K562 (cell line): ENCODE data around the gene ROMO1. TPM values are rescaled to one million over a fixed set of nuclear protein-coding genes. Genes with fewer than 3 reads are reported as not detected.
A peak's percentile ranks its signal among the peaks of the same experiment; 100 is the strongest.

Experiments
- E2F3 ChIP-seq: fragments of 250-450 bp; sonication (Bioruptor Pico); IDR thresholded peaks from 2 replicates; pipeline ENCODE4 v1.4.0; 2020; ENCODE audit warnings: mild to moderate bottlenecking
- HDAC1 ChIP-seq, 2 experiments: fragments of 450-650 bp; IDR thresholded peaks; 2 replicates each; pipeline ENCODE4 v1.6.1; 2016 to 2017; ENCODE audit warnings: inconsistent platforms in 1 of 2, mild to moderate bottlenecking in 1 of 2, moderate library complexity in 1 of 2
- HIVEP1 ChIP-seq: fragments of 250-450 bp; sonication (Bioruptor Pico); IDR thresholded peaks from 2 replicates; pipeline ENCODE4 v1.4.0; 2020; ENCODE audit warnings: mild to moderate bottlenecking
- HMGN3 ChIP-seq: IDR thresholded peaks from 2 replicates; pipeline ENCODE4 v1.6.1; 2011; ENCODE audit warnings: borderline replicate concordance, low read depth, mild to moderate bottlenecking, mixed read lengths, low read length; ENCODE audit not compliant: insufficient read length; ENCODE audit errors: extremely low read depth
- HNRNPLL ChIP-seq: fragments of 200-400 bp; formaldehyde crosslinking; IDR thresholded peaks from 2 replicates; pipeline ENCODE4 v1.6.1; 2017; ENCODE audit warnings: low read length, low read depth, mild to moderate bottlenecking; ENCODE audit not compliant: poor library complexity, severe bottlenecking
- HOMEZ ChIP-seq: fragments of 250-450 bp; sonication (Bioruptor Pico); IDR thresholded peaks from 2 replicates; pipeline ENCODE4 v1.4.0; 2020; ENCODE audit warnings: mild to moderate bottlenecking, moderate library complexity
- KAT2B ChIP-seq: IDR thresholded peaks from one replicate; pipeline ENCODE4 v1.6.1; 2012; ENCODE audit warnings: low read depth, mild to moderate bottlenecking, control low read depth, inconsistent platforms, low read length, moderate library complexity
- NCOA1 ChIP-seq: fragments of 450-650 bp; IDR thresholded peaks from 2 replicates; pipeline ENCODE4 v1.6.1; 2016; ENCODE audit warnings: low read depth
- NFYB ChIP-seq: IDR thresholded peaks from 2 replicates; pipeline ENCODE4 v1.6.1; 2011; ENCODE audit warnings: mild to moderate bottlenecking, moderate library complexity; ENCODE audit not compliant: insufficient read length; ENCODE audit errors: extremely low read depth
- PHB2 ChIP-seq: fragments of 450-650 bp; IDR thresholded peaks from 2 replicates; pipeline ENCODE4 v1.6.1; 2017; ENCODE audit warnings: low read depth
- POLR2G ChIP-seq: fragments of 200-400 bp; formaldehyde crosslinking; IDR thresholded peaks from 2 replicates; pipeline ENCODE4 v1.6.1; 2017; ENCODE audit warnings: low read depth, mild to moderate bottlenecking, antibody characterized with exemption, low read length, moderate library complexity
- RAD21 ChIP-seq, 2 experiments: fragments of 250-450 bp in 1 of 2; fragments of 450-650 bp in 1 of 2; sonication (Bioruptor Pico) in 1 of 2; formaldehyde crosslinking in 1 of 2; IDR thresholded peaks in 1 of 2; conservative IDR thresholded peaks in 1 of 2; 2 replicates each; pipeline versions ENCODE4 v1.4.0 to v1.8.0; 2020 to 2022; ENCODE audit warnings: mild to moderate bottlenecking in 2 of 2, moderate library complexity in 1 of 2
- RNF2 ChIP-seq: sonication (generic); IDR thresholded peaks from 2 replicates; pipeline ENCODE4 v1.6.1; 2016
- SAFB2 ChIP-seq: fragments of 200-400 bp; formaldehyde crosslinking; IDR thresholded peaks from 2 replicates; pipeline ENCODE4 v1.6.1; 2018; ENCODE audit warnings: borderline replicate concordance, low read length, low read depth, moderate library complexity; ENCODE audit not compliant: severe bottlenecking
- SMARCC2 ChIP-seq: fragments of 450-650 bp; IDR thresholded peaks from 2 replicates; pipeline ENCODE4 v1.6.1; 2017; ENCODE audit warnings: antibody characterized with exemption, moderate library complexity, mild to moderate bottlenecking, low read depth
- STAG1 ChIP-seq: sonication (generic); formaldehyde crosslinking; IDR thresholded peaks from 2 replicates; pipeline ENCODE4 v1.5.0; 2020; ENCODE audit warnings: missing genetic modification reagents, borderline replicate concordance
- TAF9B ChIP-seq: fragments of 450-650 bp; IDR thresholded peaks from 2 replicates; pipeline ENCODE4 v1.6.1; 2018; ENCODE audit warnings: mild to moderate bottlenecking; ENCODE audit not compliant: partially characterized antibody
- ZNF134 ChIP-seq: fragments of 250-450 bp; sonication (Bioruptor Pico); conservative IDR thresholded peaks from 2 replicates; pipeline ENCODE4 v1.4.0; 2020
- ZNF143 ChIP-seq: sonication (generic); formaldehyde crosslinking; IDR thresholded peaks from 2 replicates; pipeline ENCODE4 v1.9.0; 2022; ENCODE audit warnings: mild to moderate bottlenecking, missing genetic modification reagents
- ZNF41 ChIP-seq: fragments of 250-450 bp; sonication (Bioruptor Pico); conservative IDR thresholded peaks from 2 replicates; pipeline ENCODE4 v1.4.0; 2020; ENCODE audit warnings: mild to moderate bottlenecking
- ZZZ3 ChIP-seq: fragments of 450-650 bp; IDR thresholded peaks from 2 replicates; pipeline ENCODE4 v1.6.1; 2016; ENCODE audit warnings: antibody characterized with exemption, mild to moderate bottlenecking, moderate library complexity
- polyA plus RNA-seq, 8 experiments: library from polyadenylated mRNA; depleted of rRNA in 4 of 8; stranded (reverse) in 5 of 8; unstranded in 3 of 8; fragments of >200 nt; fragmentation: Nextera tagmentation in 2 of 8; fragmentation: Illumina TruSeq in 1 of 8; extraction: Ambion mirVana in 2 of 8; extraction: Trizol in 1 of 8; gene quantifications; 2 replicates each; pipeline versions ENCODE4 v1.2.1 to v1.2.3, GENCODE V29; 2011 to 2014; ENCODE audit warnings: inconsistent platforms in 1 of 8, missing spikeins in 1 of 8
- total RNA-seq, 7 experiments: library from RNA; depleted of rRNA in 6 of 7; stranded (reverse); fragments of >200 nt in 6 of 7; fragmentation: Illumina TruSeq in 2 of 7; extraction: Trizol in 2 of 7; gene quantifications; 2 replicates each; pipeline versions ENCODE4 v1.2.1 to v1.2.3, GENCODE V29; 2011 to 2021; ENCODE audit warnings: low replicate concordance in 1 of 7
- TF ChIP-seq, protein P1 (sequence below), 2 experiments: IDR thresholded peaks; 2 replicates each; pipeline ENCODE4 v1.6.1; 2011; ENCODE audit warnings: borderline replicate concordance in 1 of 2, control low read depth in 1 of 2, low read depth in 1 of 2, low read length in 1 of 2, mild to moderate bottlenecking in 1 of 2, mixed read lengths in 1 of 2, moderate library complexity in 1 of 2; ENCODE audit not compliant: insufficient read depth in 1 of 2, insufficient read length in 1 of 2, poor library complexity in 1 of 2, severe bottlenecking in 1 of 2; ENCODE audit errors: extremely low read depth in 1 of 2

The ROMO1 gene
- total and polyA plus RNA-seq, 9 of the 15 experiments (the other 6 are each of a cell fraction or from before 2014, with no cell fraction given) = 31.8 to 741 (median 226) TPM

- peak; percentile 100 for TF ChIP-seq POLR2G
- TF ChIP-seq STAG1 (CRISPR knock-in tag) = peak; percentile 15; the same call in 1 of the 2 replicates
- TF ChIP-seq KAT2B = peak; percentile 65
- no peak for TF ChIP-seq HOMEZ
- peak; percentile 66 for TF ChIP-seq HNRNPLL
- TF ChIP-seq ZZZ3 = no peak
- peak; percentile 89 for TF ChIP-seq TAF9B
- no peak for TF ChIP-seq SMARCC2
- no peak for TF ChIP-seq ZNF143 (CRISPR knock-in tag)
- no peak for TF ChIP-seq PHB2
- 0 out of 2 replicates have a peak, but pooled peaks have one; percentile 6 for TF ChIP-seq ZNF134
- TF ChIP-seq, protein P1, sequence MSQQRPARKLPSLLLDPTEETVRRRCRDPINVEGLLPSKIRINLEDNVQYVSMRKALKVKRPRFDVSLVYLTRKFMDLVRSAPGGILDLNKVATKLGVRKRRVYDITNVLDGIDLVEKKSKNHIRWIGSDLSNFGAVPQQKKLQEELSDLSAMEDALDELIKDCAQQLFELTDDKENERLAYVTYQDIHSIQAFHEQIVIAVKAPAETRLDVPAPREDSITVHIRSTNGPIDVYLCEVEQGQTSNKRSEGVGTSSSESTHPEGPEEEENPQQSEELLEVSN (IDR thresholded peaks at IDR 0.05; ENCODE audit: borderline replicate concordance in 1 of 2, extremely low read depth in 1 of 2, insufficient read depth in 1 of 2, insufficient read length in 1 of 2, low read depth in 1 of 2, low read length in 1 of 2, poor library complexity in 1 of 2, severe bottlenecking in 1 of 2) = peak; percentile 80 to 89
- TF ChIP-seq NFYB = no peak
- TF ChIP-seq HMGN3 = peak; percentile 83
- TF ChIP-seq E2F3 (CRISPR knock-in tag) = peak; percentile 26; the same call in 1 of the 2 replicates
- TF ChIP-seq ZNF41 (CRISPR knock-in tag) = no peak
- TF ChIP-seq HIVEP1 (CRISPR knock-in tag) = no peak
- TF ChIP-seq SAFB2 = no peak
- no peak for TF ChIP-seq NCOA1
- no peak for TF ChIP-seq RAD21 (CRISPR knock-in tag; conservative IDR thresholded peaks at IDR 0.05 in 1 of 2, IDR thresholded peaks at IDR 0.05 in 1 of 2)
- peak; percentile 58 for TF ChIP-seq RNF2
- TF ChIP-seq HDAC1 (IDR thresholded peaks at IDR 0.05) = peak in 1 of 2 experiments; percentile 36; a peak in 2 of 4 replicates
Observed at GRCh38 chr20:35664466-35665206, 34.6 kb upstream of the ROMO1 start, which contains the start of the genes CPNE1 and RBM12 (continued).
